Dendritic cell treated with granulocyte-macrophage colony-stimulating factor and Interleukin-4, amounts not matched to agents 40 ng/mL and 50 ng/mL, for 4 days (primary cell): ENCODE results near the gene OR1J4.
"Not testable (repeated sequence)": the region's sequence is repeated elsewhere in the genome, so short reads cannot be mapped to it uniquely, and the experiment has no call there.

Experiments
- H3K27ac Mint-ChIP-seq: one replicate; pipeline ENCODE4 v1.8.0; 2022; ENCODE audit warnings: mild to moderate bottlenecking, mixed read lengths
- H3K27me3 Mint-ChIP-seq: one replicate; pipeline ENCODE4 v1.8.0; 2022; ENCODE audit warnings: mild to moderate bottlenecking, mixed read lengths
- H3K36me3 Mint-ChIP-seq: one replicate; pipeline ENCODE4 v1.8.0; 2022; ENCODE audit warnings: low read depth, mixed read lengths
- H3K4me1 Mint-ChIP-seq: one replicate; pipeline ENCODE4 v1.8.0; 2022; ENCODE audit warnings: low read depth, mixed read lengths
- H3K4me3 Mint-ChIP-seq: one replicate; pipeline ENCODE4 v1.8.0; 2022; ENCODE audit warnings: mild to moderate bottlenecking, moderate library complexity, mixed read lengths
- H3K9me3 Mint-ChIP-seq: one replicate; pipeline ENCODE4 v1.8.0; 2022; ENCODE audit warnings: mixed read lengths
- intact Hi-C: fragments of 100-400 bp; cut with micrococcal nuclease; formaldehyde crosslinking; loops from one replicate; pipeline ENCODE4 v1.15.0; 2022

The OR1J4 gene

GRCh38 chr9:122518841-122519240 lies at the start of gene OR1J4:
Gene OR1J4, plus strand, starts transcription at chr9:122519141. Its CDS starts 0 bp downstream, at chr9:122519141.
- no peak within 1 kb of the TSS for H3K4me3 Mint-ChIP-seq
- no peaks in the 10 kb centered on the region for H3K27me3 Mint-ChIP-seq
- H3K9me3 Mint-ChIP-seq: no peaks in the 10 kb centered on the region
- no peaks in the 10 kb centered on the region for H3K36me3 Mint-ChIP-seq
- intact Hi-C loops: no loop called here
- H3K27ac Mint-ChIP-seq: no peak within 1 kb of the TSS
- no peaks in the 10 kb centered on the region for H3K4me1 Mint-ChIP-seq

DNA sequence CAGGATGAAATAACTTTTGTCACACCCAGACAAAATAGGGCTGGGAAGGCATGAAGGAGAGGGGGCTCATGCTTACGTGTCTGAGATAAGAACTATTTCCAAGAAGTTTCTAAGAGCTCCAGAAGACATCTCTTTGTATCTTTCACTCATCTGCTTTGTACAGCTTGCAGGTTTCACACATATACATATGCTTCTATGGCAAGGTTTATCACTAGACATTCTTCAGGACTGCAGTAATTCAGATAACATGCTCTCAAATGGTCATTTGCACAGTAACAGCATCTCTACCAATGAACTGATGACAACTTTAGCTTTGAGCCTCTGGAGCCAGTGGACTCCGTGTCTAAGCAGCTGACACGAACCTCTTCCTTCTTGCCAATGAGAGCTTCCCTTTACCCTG lies 44.4 kb upstream of the OR1J4 start:
- no peaks in the 10 kb centered on the region for H3K9me3 Mint-ChIP-seq
- H3K27me3 Mint-ChIP-seq: peaks cover 7% of the 10 kb centered on the region
- no peak overlapping the region for H3K27ac Mint-ChIP-seq
- H3K36me3 Mint-ChIP-seq: no peaks in the 10 kb centered on the region
- no peak overlapping the region for H3K4me3 Mint-ChIP-seq
- intact Hi-C loops: no loop called here
- H3K4me1 Mint-ChIP-seq: no peaks in the 10 kb centered on the region

DNA sequence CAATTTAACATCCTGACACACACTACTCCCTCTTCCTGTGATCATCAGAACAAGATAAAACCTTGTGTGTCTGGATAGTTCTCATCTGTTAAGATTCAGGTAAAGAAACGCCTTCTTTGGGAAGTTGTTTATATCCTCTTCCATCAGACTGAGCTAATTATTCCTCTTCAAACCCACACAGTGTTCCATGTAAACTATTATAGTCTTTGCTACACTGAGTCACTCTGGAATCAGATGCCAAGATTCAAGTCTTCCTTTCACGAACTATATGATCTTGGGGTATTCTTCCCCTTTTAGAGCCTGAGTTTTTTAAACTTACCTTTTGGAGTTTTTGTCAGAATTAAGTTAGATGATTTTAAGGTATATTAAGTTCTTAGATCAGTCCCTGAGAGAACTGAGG lies 43.2 kb upstream of the OR1J4 start:
- no peaks in the 10 kb centered on the region for H3K36me3 Mint-ChIP-seq
- H3K27ac Mint-ChIP-seq: no peak overlapping the region
- intact Hi-C loops: no loop called here
- no peak overlapping the region for H3K4me3 Mint-ChIP-seq
- H3K27me3 Mint-ChIP-seq: peaks cover 7% of the 10 kb centered on the region
- H3K9me3 Mint-ChIP-seq: no peaks in the 10 kb centered on the region
- no peaks in the 10 kb centered on the region for H3K4me1 Mint-ChIP-seq

- Mint-ChIP-seq H3K27me3 (peaks cover 8% of the 10 kb centered on the region), H3K4me1 (no peaks in the 10 kb centered on the region), H3K9me3 (no peaks in the 10 kb centered on the region), H3K36me3 (no peaks in the 10 kb centered on the region), H3K4me3 (no peak overlapping the region), H3K27ac (no peak overlapping the region)
- intact Hi-C loops: no loop called here
Measured at GRCh38 chr9:122477346-122477745, 41.6 kb upstream of the OR1J4 start.

GRCh38 chr9:122477826-122478225 lies 41.1 kb upstream of the OR1J4 start, which contains the start of gene OR1J1:
Gene OR1J1, minus strand, starts transcription at chr9:122477926. Its CDS starts 0 bp downstream, at chr9:122477926.
- Mint-ChIP-seq H3K27me3 (peaks cover 8% of the 10 kb centered on the region), H3K36me3 (no peaks in the 10 kb centered on the region), H3K27ac (no peak within 1 kb of the TSS), H3K4me3 (no peak within 1 kb of the TSS), H3K4me1 (no peaks in the 10 kb centered on the region), H3K9me3 (no peaks in the 10 kb centered on the region)
- intact Hi-C loops: no loop called here

DNA sequence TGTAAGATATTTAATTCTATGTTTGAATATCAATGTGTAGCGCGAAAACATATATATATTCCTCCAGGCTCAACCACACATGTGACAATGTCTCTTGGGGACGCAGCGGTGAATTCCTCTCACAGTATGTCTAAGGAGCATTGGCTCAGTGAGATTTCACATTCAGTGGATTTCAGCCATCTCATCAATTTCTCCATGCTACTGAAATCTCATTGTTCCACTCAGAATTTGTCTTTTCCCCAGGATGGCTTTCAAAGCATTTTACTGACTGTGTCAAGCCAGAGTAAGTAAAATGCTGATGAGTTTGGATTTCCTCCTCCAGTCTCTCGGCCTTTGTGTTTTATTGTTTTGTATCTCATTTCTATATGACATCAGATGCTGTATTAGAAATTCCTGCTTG lies 39.9 kb upstream of the OR1J4 start:
- Mint-ChIP-seq H3K4me3 (no peak overlapping the region), H3K27me3 (peaks cover 8% of the 10 kb centered on the region), H3K9me3 (no peaks in the 10 kb centered on the region), H3K27ac (no peak overlapping the region), H3K4me1 (no peaks in the 10 kb centered on the region), H3K36me3 (no peaks in the 10 kb centered on the region)
- intact Hi-C loops: no loop called here

- Mint-ChIP-seq H3K27ac (no peak overlapping the region), H3K4me3 (no peak overlapping the region), H3K27me3 (peaks cover 2% of the 10 kb centered on the region), H3K4me1 (no peaks in the 10 kb centered on the region), H3K9me3 (no peaks in the 10 kb centered on the region), H3K36me3 (no peaks in the 10 kb centered on the region)
- intact Hi-C loops: no loop called here
Measured at GRCh38 chr9:122498883-122499288, 20.1 kb upstream of the OR1J4 start.

DNA sequence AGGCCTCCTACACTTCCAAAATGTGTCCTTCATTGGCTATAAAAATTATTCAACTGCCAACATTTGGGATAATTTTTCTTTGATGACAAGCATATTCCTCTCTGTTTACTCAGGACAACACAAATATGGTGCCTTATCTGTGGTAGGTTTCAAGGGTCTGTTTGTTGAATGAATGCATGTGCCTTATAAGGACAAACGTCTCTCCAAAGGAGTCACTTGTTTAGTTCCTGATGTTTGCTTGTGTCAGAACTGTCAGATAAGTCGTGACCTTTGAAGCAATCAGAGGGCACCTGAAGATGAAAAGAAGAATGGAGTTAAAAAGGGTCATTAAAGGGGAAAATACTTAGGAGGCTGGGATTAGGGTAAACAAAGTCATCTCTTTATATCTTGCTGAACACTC lies 12.0 kb upstream of the OR1J4 start:
- Mint-ChIP-seq H3K4me3 (no peak overlapping the region), H3K4me1 (no peaks in the 10 kb centered on the region), H3K27me3 (peaks cover 14% of the 10 kb centered on the region), H3K9me3 (no peaks in the 10 kb centered on the region), H3K27ac (no peak overlapping the region), H3K36me3 (no peaks in the 10 kb centered on the region)
- intact Hi-C loops: no loop called here

DNA sequence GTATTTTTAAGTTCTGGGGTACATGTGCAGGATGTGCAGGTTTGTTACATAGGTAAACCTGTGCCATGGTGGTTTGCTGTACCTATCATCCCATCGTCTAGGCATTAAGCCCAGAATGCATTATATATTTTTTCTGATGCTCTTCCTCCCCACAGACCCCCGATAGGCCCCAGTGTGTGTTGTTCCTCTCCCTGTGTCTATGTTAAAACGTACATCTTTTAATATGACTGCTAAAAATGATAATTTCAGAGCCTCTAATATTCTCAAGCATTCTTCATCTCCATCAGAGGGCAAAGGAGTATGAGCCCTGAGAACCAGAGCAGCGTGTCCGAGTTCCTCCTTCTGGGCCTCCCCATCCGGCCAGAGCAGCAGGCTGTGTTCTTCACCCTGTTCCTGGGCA lies 8.4 kb upstream of the OR1J4 start, which contains the start of gene OR1J2:
Gene OR1J2, plus strand, starts transcription at position 301 of the 400 bp plus-strand sequence. Its CDS starts 0 bp downstream, at position 301.
- Mint-ChIP-seq H3K27ac (no peak within 1 kb of the TSS), H3K36me3 (no peaks in the 10 kb centered on the region), H3K4me3 (no peak within 1 kb of the TSS), H3K27me3 (peaks cover 14% of the 10 kb centered on the region), H3K4me1 (no peaks in the 10 kb centered on the region), H3K9me3 (no peaks in the 10 kb centered on the region)
- intact Hi-C loops: no loop called here

- intact Hi-C loops: no loop called here
- Mint-ChIP-seq H3K4me3 (no peak overlapping the region), H3K27me3 (no peaks in the 10 kb centered on the region), H3K4me1 (no peaks in the 10 kb centered on the region), H3K9me3 (no peaks in the 10 kb centered on the region), H3K36me3 (no peaks in the 10 kb centered on the region), H3K27ac (no peak overlapping the region)
Measured at GRCh38 chr9:122518226-122518625, 715 bp upstream of the OR1J4 start.

GRCh38 chr9:122519376-122519775 lies 435 bp downstream of the OR1J4 start:
- Mint-ChIP-seq H3K27ac (no peak overlapping the region), H3K4me1 (no peaks in the 10 kb centered on the region)

GRCh38 chr9:122526602-122527001 lies 7.7 kb downstream of the OR1J4 start:
- no peak overlapping the region for H3K27ac Mint-ChIP-seq
- H3K4me3 Mint-ChIP-seq: no peak overlapping the region
- H3K36me3 Mint-ChIP-seq: no peaks in the 10 kb centered on the region
- no peaks in the 10 kb centered on the region for H3K27me3 Mint-ChIP-seq
- intact Hi-C loops: no loop called here
- H3K4me1 Mint-ChIP-seq: no peaks in the 10 kb centered on the region
- H3K9me3 Mint-ChIP-seq: no peaks in the 10 kb centered on the region

More at GRCh38 chr9:122519376-122519775, 435 bp downstream of the OR1J4 start:
- no peaks in the 10 kb centered on the region for H3K27me3 Mint-ChIP-seq
- no peak overlapping the region for H3K4me3 Mint-ChIP-seq
- no peaks in the 10 kb centered on the region for H3K36me3 Mint-ChIP-seq
- H3K9me3 Mint-ChIP-seq: no peaks in the 10 kb centered on the region
- intact Hi-C loops: no loop called here

DNA sequence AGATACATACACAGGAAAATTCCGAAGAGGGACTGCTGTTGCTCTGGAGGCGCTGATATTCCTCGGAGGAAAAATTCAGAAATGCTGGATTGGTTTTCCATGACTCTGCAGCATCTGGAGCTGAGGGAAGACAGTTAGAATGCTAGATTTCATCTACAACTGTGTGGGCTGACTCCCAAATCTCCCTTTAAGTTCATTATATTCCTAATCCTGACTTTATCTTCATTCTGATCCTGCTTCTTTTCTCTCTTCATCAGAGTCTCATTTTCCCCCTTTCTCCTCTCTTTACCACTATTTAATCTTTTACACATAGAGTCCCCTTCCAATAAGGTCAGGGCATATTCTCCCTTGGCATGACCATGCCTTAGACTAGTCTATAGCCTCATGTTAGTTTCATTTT lies 8.3 kb downstream of the OR1J4 start, which contains the start of gene OR1N1:
Gene OR1N1, minus strand, starts transcription at position 101 of the 400 bp plus-strand sequence. Its CDS starts 0 bp downstream, at position 101.
- Mint-ChIP-seq H3K4me1 (no peaks in the 10 kb centered on the region), H3K4me3 (no peak within 1 kb of the TSS), H3K27ac (no peak within 1 kb of the TSS), H3K9me3 (no peaks in the 10 kb centered on the region), H3K36me3 (no peaks in the 10 kb centered on the region), H3K27me3 (no peaks in the 10 kb centered on the region)
- intact Hi-C loops: no loop called here

- H3K27ac Mint-ChIP-seq, H3K36me3 Mint-ChIP-seq, H3K4me1 Mint-ChIP-seq, H3K4me3 Mint-ChIP-seq, H3K27me3 Mint-ChIP-seq, intact Hi-C loops, H3K9me3 Mint-ChIP-seq: not testable (repeated sequence)
Measured at GRCh38 chr9:122531157-122531556, 12.2 kb downstream of the OR1J4 start.

DNA sequence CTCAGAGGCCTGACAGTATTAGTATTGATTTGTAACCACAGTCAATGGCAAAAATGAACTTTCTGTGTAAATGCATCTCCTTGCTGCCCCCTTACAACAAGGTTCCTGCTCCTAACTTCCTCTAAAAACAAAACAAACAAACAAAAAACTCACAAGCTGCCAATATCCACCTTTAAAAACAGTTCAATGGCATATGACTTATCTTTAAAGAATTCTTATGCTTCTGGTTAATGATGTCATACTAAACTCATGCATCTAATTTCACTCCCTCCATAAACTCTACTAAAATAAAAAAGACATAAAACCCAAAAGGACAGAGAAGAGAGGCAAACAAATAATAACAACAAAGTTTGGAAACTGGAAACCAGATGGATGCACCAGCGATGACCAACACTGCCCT lies 17.2 kb downstream of the OR1J4 start:
- no peaks in the 10 kb centered on the region for H3K36me3 Mint-ChIP-seq
- no peaks in the 10 kb centered on the region for H3K4me1 Mint-ChIP-seq
- no peak overlapping the region for H3K4me3 Mint-ChIP-seq
- intact Hi-C loops: no loop called here
- no peaks in the 10 kb centered on the region for H3K27me3 Mint-ChIP-seq
- H3K9me3 Mint-ChIP-seq: peaks cover 8% of the 10 kb centered on the region
- no peak overlapping the region for H3K27ac Mint-ChIP-seq
